ENCODE data around the gene TBC1D17. TPM values are rescaled to one million over a fixed set of nuclear protein-coding genes. Genes with fewer than 3 reads are reported as not detected.
A peak's percentile ranks its signal among the peaks of the same experiment; 100 is the strongest.

Gene TBC1D17
- total and polyA plus RNA-seq, 2 of the 13 experiments (the other 11 are each of a cell fraction or from before 2014, with no cell fraction given) = 9.7 to 16.9 TPM

GRCh38 chr19:49866933-49867782, 10.3 kb upstream of the TBC1D17 start, which contains the start of gene PNKP (continued):
- TF ChIP-seq REST (IDR thresholded peaks at IDR 0.05; ENCODE audit: borderline replicate concordance in 1 of 2, low read depth in 1 of 2, low read length in 2 of 2) (no peak; a peak in 1 of 4 replicates), ZNF44 (CRISPR knock-in tag; IDR thresholded peaks at IDR 0.05) (no peak), TRAFD1 (CRISPR knock-in tag; IDR thresholded peaks at IDR 0.05; ENCODE audit: borderline replicate concordance) (peak; percentile 47; the same call in 1 of the 2 replicates), NFYB (CRISPR knock-in tag; IDR thresholded peaks at IDR 0.05) (peak; percentile 78), KMT2A (CRISPR knock-in tag; IDR thresholded peaks at IDR 0.05) (peak; percentile 58), HNF4G (IDR thresholded peaks at IDR 0.05; ENCODE audit: borderline replicate concordance, low read depth, low read length) (no peak), HNF4G (CRISPR knock-in tag; IDR thresholded peaks at IDR 0.05; ENCODE audit: borderline replicate concordance, low read depth) (no peak), HOXA7 (CRISPR knock-in tag; IDR thresholded peaks at IDR 0.05) (no peak), HNRNPLL (IDR thresholded peaks at IDR 0.05; ENCODE audit: low read depth, low read length, poor library complexity, severe bottlenecking) (peak; percentile 65), ZNF768 (CRISPR knock-in tag; IDR thresholded peaks at IDR 0.05) (0 out of 2 replicates have a peak, but pooled peaks have one; percentile 52), TAF1 (CRISPR knock-in tag; IDR thresholded peaks at IDR 0.05) (peak; percentile 64), FUBP1 (CRISPR knock-in tag; IDR thresholded peaks at IDR 0.05; ENCODE audit: borderline replicate concordance) (0 out of 2 replicates have a peak, but pooled peaks have one; percentile 28), ZNF282 (IDR thresholded peaks at IDR 0.05; ENCODE audit: partially characterized antibody) (no peak), SNAI1 (CRISPR knock-in tag; IDR thresholded peaks at IDR 0.05; ENCODE audit: borderline replicate concordance) (no peak), SP5 (CRISPR knock-in tag; IDR thresholded peaks at IDR 0.05; ENCODE audit: borderline replicate concordance, low read depth) (peak; percentile 76; the same call in 1 of the 2 replicates), HNF1A (IDR thresholded peaks at IDR 0.05; ENCODE audit: low read depth) (no peak), HNF1A (CRISPR knock-in tag; IDR thresholded peaks at IDR 0.05; ENCODE audit: borderline replicate concordance) (peak; percentile 60; the same call in 1 of the 2 replicates)
